DOHH2 (cell line): ENCODE measurements around the gene RASSF4.

Source experiments
- CTCF ChIP-seq: fragments of 200-600 bp; sonication (generic); IDR thresholded peaks from one replicate; pipeline ENCODE4 v1.5.1; 2014; ENCODE audit warnings: antibody characterized with exemption, mild to moderate bottlenecking, low read depth, low read length; ENCODE audit not compliant: poor library complexity, severe bottlenecking
- EZH2phosphoT487 ChIP-seq: fragments of 200-600 bp; sonication (generic); IDR thresholded peaks from 2 replicates; pipeline ENCODE4 v1.6.1; 2017; ENCODE audit warnings: borderline replicate concordance, mild to moderate bottlenecking, antibody characterized with exemption, low read length, moderate library complexity, mixed read lengths

GRCh38 chr10:44929356-44930255, 30.0 kb upstream of the RASSF4 start:
- no peak for TF ChIP-seq CTCF
- TF ChIP-seq EZH2phosphoT487 = no peak
